Endothelial cell of umbilical vein (primary cell): Measurements from ENCODE around the gene F5. TPM values are rescaled to one million over a fixed set of nuclear protein-coding genes. Genes with fewer than 3 reads are reported as not detected.

Experiments
- BruUV-seq: library from RNA; stranded (reverse); fragments of 400-500 nt; replicated peaks from 2 replicates; lab custom pipeline; 2021; lab: Mats Ljungman, UMichigan
- CTCF ChIA-PET: fragments of 300-600, 350-600 bp; sonication (Branson Sonifier 250); formaldehyde crosslinking; loops from one replicate; lab custom pipeline; 2021; ENCODE audit warnings: antibody characterized with exemption, inconsistent platforms; lab: Charles Lee
- POLR2A ChIA-PET: fragments of 300-600, 350-600 bp; sonication (Branson Sonifier 250); formaldehyde crosslinking; loops from one replicate; lab custom pipeline; 2021; ENCODE audit warnings: antibody characterized with exemption, inconsistent platforms; lab: Charles Lee
- DNase-seq: peaks from one replicate; pipeline ENCODE4 v3.0.0-alpha.2; 2011; ENCODE audit warnings: low read depth, low spot score
- FAIRE-seq: peaks from 2 replicates; lab custom pipeline; 2011; peaks lifted over from hg19 to GRCh38; lab: Jason Lieb, UNC
- H2AFZ ChIP-seq: 2 replicates; pipeline ENCODE4 v1.6.0; 2012; ENCODE audit warnings: low read depth, low read length, control low read depth, inconsistent platforms
- H3K27ac ChIP-seq: 2 replicates; pipeline ENCODE4 v1.5.1; 2011; ENCODE audit warnings: low read depth, mild to moderate bottlenecking, control low read depth, low read length, moderate library complexity; ENCODE audit not compliant: insufficient read depth
- H3K27me3 ChIP-seq, 2 experiments: 2 replicates each; pipeline versions ENCODE4 v1.6.0 to v1.6.1; 2011; ENCODE audit warnings: low read length in 2 of 2, mixed read lengths in 1 of 2; ENCODE audit not compliant: control insufficient read depth in 2 of 2, insufficient read depth in 2 of 2
- H3K36me3 ChIP-seq, 2 experiments: 2 replicates in 1 of 2; 3 replicates in 1 of 2; pipeline ENCODE4 v1.5.1; 2011; ENCODE audit warnings: low read length in 2 of 2, mild to moderate bottlenecking in 1 of 2, moderate library complexity in 1 of 2; ENCODE audit not compliant: control insufficient read depth in 2 of 2, insufficient read depth in 2 of 2; ENCODE audit errors: extremely low read depth in 1 of 2
- H3K4me1 ChIP-seq: 3 replicates; pipeline ENCODE4 v1.5.1; 2011; ENCODE audit warnings: mild to moderate bottlenecking, low read length; ENCODE audit not compliant: control insufficient read depth, insufficient read depth; ENCODE audit errors: extremely low read depth
- H3K4me2 ChIP-seq: 2 replicates; pipeline ENCODE4 v1.6.1; 2011; ENCODE audit warnings: low read length, control low read depth, mixed read lengths; ENCODE audit not compliant: insufficient read depth
- H3K4me3 ChIP-seq, 3 experiments: fragments of 200-600 bp in 1 of 3; sonication (generic), shearing (Covaris generic) in 1 of 3; replicated peaks in 1 of 3; 2 replicates each; pipeline ENCODE4 v1.5.1; 2011 to 2016; ENCODE audit warnings: control low read depth in 3 of 3, low read length in 3 of 3, mild to moderate bottlenecking in 2 of 3, inconsistent platforms in 1 of 3, low read depth in 1 of 3, moderate library complexity in 1 of 3; ENCODE audit not compliant: insufficient read depth in 1 of 3
- H3K79me2 ChIP-seq: 2 replicates; pipeline ENCODE4 v1.6.0; 2012; ENCODE audit warnings: low read length, inconsistent platforms; ENCODE audit not compliant: control insufficient read depth, insufficient read depth
- H3K9ac ChIP-seq: replicated peaks from 2 replicates; pipeline ENCODE3; 2011; ENCODE audit warnings: low read length, control low read depth; ENCODE audit not compliant: insufficient read depth; ENCODE audit errors: extremely low read depth
- H3K9me1 ChIP-seq: replicated peaks from 3 replicates; pipeline ENCODE4 v1.6.0; 2011; ENCODE audit warnings: mild to moderate bottlenecking, low read length; ENCODE audit not compliant: control insufficient read depth, insufficient read depth; ENCODE audit errors: extremely low read depth
- H3K9me3 ChIP-seq: replicated peaks from 2 replicates; pipeline ENCODE4 v1.5.1; 2012; ENCODE audit warnings: low read length, inconsistent platforms; ENCODE audit not compliant: control insufficient read depth, insufficient read depth
- H4K20me1 ChIP-seq: replicated peaks from 2 replicates; pipeline ENCODE3; 2011; ENCODE audit warnings: mild to moderate bottlenecking, low read length; ENCODE audit not compliant: control insufficient read depth, insufficient read depth; ENCODE audit errors: extremely low read depth
- CTCF ChIP-seq, 2 donors: IDR thresholded peaks; 1 replicate in 1 of 2; 2 replicates in 1 of 2; pipeline ENCODE4 v1.5.1; 2011; ENCODE audit warnings: low read length in 2 of 2, mild to moderate bottlenecking in 2 of 2, moderate library complexity in 2 of 2, control low read depth in 1 of 2, inconsistent platforms in 1 of 2, low read depth in 1 of 2; ENCODE audit not compliant: insufficient read depth in 1 of 2; ENCODE audit errors: extremely low read depth in 1 of 2
- EZH2 ChIP-seq: IDR thresholded peaks from 2 replicates; pipeline ENCODE4 v1.6.1; 2012; ENCODE audit warnings: borderline replicate concordance, low read depth, mild to moderate bottlenecking, moderate library complexity, low read length, inconsistent platforms; ENCODE audit not compliant: severe bottlenecking
- FOS ChIP-seq: IDR thresholded peaks from 2 replicates; pipeline ENCODE4 v1.6.1; 2011; ENCODE audit warnings: mild to moderate bottlenecking, low read length, moderate library complexity, borderline replicate concordance; ENCODE audit not compliant: insufficient read depth
- GATA2 ChIP-seq: IDR thresholded peaks from 2 replicates; pipeline ENCODE4 v1.7.0; 2011; ENCODE audit warnings: low read depth, mild to moderate bottlenecking, moderate library complexity, mixed read lengths, low read length; ENCODE audit not compliant: insufficient read length, insufficient read depth
- JUN ChIP-seq: IDR thresholded peaks from 2 replicates; pipeline ENCODE4 v1.6.1; 2011; ENCODE audit warnings: borderline replicate concordance, low read depth; ENCODE audit not compliant: insufficient read length, insufficient read depth
- MAX ChIP-seq: IDR thresholded peaks from 2 replicates; pipeline ENCODE4 v1.6.1; 2011; ENCODE audit not compliant: insufficient read depth, insufficient read length
- MYC ChIP-seq: IDR thresholded peaks from one replicate; pipeline ENCODE4 v1.6.1; 2011; ENCODE audit warnings: mild to moderate bottlenecking, low read depth, low read length
- POLR2A ChIP-seq: IDR thresholded peaks from 2 replicates; pipeline ENCODE4 v1.6.1; 2012; ENCODE audit warnings: low read depth, mild to moderate bottlenecking, control low read depth, low read length
- POLR2AphosphoS5 ChIP-seq: IDR thresholded peaks from 2 replicates; pipeline ENCODE4 v1.6.1; 2012; ENCODE audit warnings: low read depth, mild to moderate bottlenecking, control low read depth, low read length, moderate library complexity; ENCODE audit not compliant: insufficient read depth
- dilution Hi-C: fragments of 300-500 bp; cut with MboI; formaldehyde crosslinking; loops from one replicate; pipeline ENCODE4 v1.15.0; 2019; ENCODE audit warnings: low sequenced_read_pairs; ENCODE audit not compliant: extremely low pct_ligation_motif_present
- intact Hi-C: fragments of 100-400 bp; cut with micrococcal nuclease; formaldehyde crosslinking; loops from one replicate; pipeline ENCODE4 v1.10.0; 2022
- polyA plus RNA-seq, 4 experiments: library from polyadenylated mRNA; depleted of rRNA in 3 of 4; stranded (reverse) in 3 of 4; unstranded in 1 of 4; fragments of >200 nt; gene quantifications; 2 replicates each; pipeline versions ENCODE4 v1.2.1 to v1.2.3, GENCODE V29; 2011 to 2012; ENCODE audit warnings: missing spikeins in 1 of 4
- small RNA-seq: library from RNA; depleted of rRNA; stranded (forward); fragments of <200 nt; gene quantifications from one replicate; pipeline ENCODE3, GENCODE V24; 2012; ENCODE audit warnings: low replicate concordance, low read depth; ENCODE audit not compliant: insufficient read depth, insufficient read length
- total RNA-seq: library from RNA; stranded (reverse); gene quantifications from 2 replicates; pipeline ENCODE4 v1.2.3, GENCODE V29; 2021

Gene F5
- total and polyA plus RNA-seq, 2 donors (not counting 3 experiments of a cell fraction or from before 2014, with no cell fraction given), result not detected

GRCh38 chr1:169465281-169465680 is 121.0 kb downstream of the F5 start:
- no peak overlapping the region for H3K4me3 ChIP-seq
- DNase-seq, result no peak
- intact Hi-C loops (loop anchor here (2.0 to 5.0 kb wide), 2 partner anchors 247 to 862 kb away; partner anchors contain the start of gene SELL), dilution Hi-C loops (no loop called here)
- no peak overlapping the region for H3K9ac ChIP-seq
- H3K4me1 ChIP-seq, result peaks cover 3% of the 10 kb centered on the region
- no peaks in the 10 kb centered on the region for H4K20me1 ChIP-seq
- no peak overlapping the region for H3K4me2 ChIP-seq
- no peaks in the 10 kb centered on the region for H3K9me3 ChIP-seq
- TF ChIP-seq EZH2 (no peak), FOS (no peak), JUN (no peak), MYC (no peak), CTCF (IDR thresholded peaks at IDR 0.05; ENCODE audit: extremely low read depth in 1 of 2, insufficient read depth in 1 of 2, low read depth in 1 of 2, low read length in 2 of 2) (no peak), MAX (no peak), GATA2 (no peak), POLR2A (no peak), POLR2AphosphoS5 (no peak)
- no peaks in the 10 kb centered on the region for H3K27me3 ChIP-seq
- BruUV-seq, result no TSS peak
- no peak overlapping the region for H3K27ac ChIP-seq
- no peaks in the 10 kb centered on the region for H3K9me1 ChIP-seq
- H2AFZ ChIP-seq, result no peak overlapping the region
- H3K36me3 ChIP-seq, result peaks cover 0 to 2% of the 10 kb centered on the region in 2 experiments
- ChIA-PET POLR2A (no interaction called here), CTCF (interaction anchor here (0.8 to 5.0 kb wide), 5 partner anchors 13 to 861 kb away, joined by 3 to 73 read pairs (median 7); no protein-coding TSS in a partner anchor)
- H3K79me2 ChIP-seq, result no peaks in the 10 kb centered on the region
- FAIRE-seq, result no peak

Small RNAs within 50 kb of the gene (small RNA-seq; reads per million reads assigned to genes)
- not detected for gene AL021068.2

Other genes starting within 250 kb of the F5 start
- 25.0 and 25.3 TPM in 2 replicates for gene NME7, start 218.7 kb downstream of the F5 start, total RNA-seq
- 7.6 and 16.5 TPM in 2 replicates for gene NME7, start 218.7 kb downstream of the F5 start, polyA plus RNA-seq
- 19.7 and 21.2 TPM in 2 replicates for gene BLZF1, start 218.3 kb downstream of the F5 start, total RNA-seq
- gene BLZF1, start 218.3 kb downstream of the F5 start, polyA plus RNA-seq, result 3.2 and 4.4 TPM in 2 replicates
- gene CCDC181, start 159.0 kb downstream of the F5 start, total RNA-seq, result 0.18 and 0.78 TPM in 2 replicates
- gene CCDC181, start 159.0 kb downstream of the F5 start, polyA plus RNA-seq, result 0.11 and 0.22 TPM in 2 replicates
- 5.4 and 7.0 TPM in 2 replicates for gene SLC19A2, start 100.5 kb downstream of the F5 start, total RNA-seq
- gene SLC19A2, start 100.5 kb downstream of the F5 start, polyA plus RNA-seq, result 5.2 and 5.3 TPM in 2 replicates
- 0.48 and 1.3 TPM in 2 replicates for gene SELP, start 43.6 kb upstream of the F5 start, total RNA-seq
- gene SELP, start 43.6 kb upstream of the F5 start, polyA plus RNA-seq, result 1.6 and 1.9 TPM in 2 replicates
- 0.67 and 1.8 TPM in 2 replicates for gene SELL, start 125.1 kb upstream of the F5 start, total RNA-seq
- 0.68 and 0.73 TPM in 2 replicates for gene SELL, start 125.1 kb upstream of the F5 start, polyA plus RNA-seq
- gene SELE, start 147.6 kb upstream of the F5 start, total RNA-seq, result 1.8 and 4.7 TPM in 2 replicates
- 1.5 TPM in 2 replicates for gene SELE, start 147.6 kb upstream of the F5 start, polyA plus RNA-seq
- gene METTL18, start 208.4 kb upstream of the F5 start, total RNA-seq, result 6.6 TPM in 2 replicates
- 0.49 and 1.1 TPM in 2 replicates for gene METTL18, start 208.4 kb upstream of the F5 start, polyA plus RNA-seq